MM.1S (cell line): ENCODE results near the gene GAK.

Source experiments
- DNase-seq: peaks from one replicate; pipeline ENCODE4 v3.0.0-alpha.2; 2015
- H2AFZ ChIP-seq: fragments of 300-600 bp; sonication (generic); 2 replicates; pipeline ENCODE4 v1.6.0; 2016; ENCODE audit warnings: antibody characterized with exemption, low read length
- H3F3A ChIP-seq: fragments of 300-600 bp; sonication (generic); 2 replicates; pipeline ENCODE4 v1.6.1; 2016; ENCODE audit warnings: mild to moderate bottlenecking, antibody characterized with exemption, low read length, moderate library complexity, mixed read lengths; ENCODE audit not compliant: insufficient read depth
- H3K27ac ChIP-seq: fragments of 300-600 bp; sonication (generic); 2 replicates; pipeline ENCODE4 v1.5.1; 2016; ENCODE audit warnings: mild to moderate bottlenecking, low read length
- H3K27me3 ChIP-seq: fragments of 300-600 bp; sonication (generic); replicated peaks from 2 replicates; pipeline ENCODE4 v1.6.0; 2016; ENCODE audit warnings: low read length; ENCODE audit not compliant: insufficient read depth
- H3K36me3 ChIP-seq: fragments of 300-600 bp; sonication (generic); replicated peaks from 2 replicates; pipeline ENCODE4 v1.6.1; 2016; ENCODE audit warnings: mild to moderate bottlenecking, low read length, mixed read lengths; ENCODE audit not compliant: insufficient read depth
- H3K4me1 ChIP-seq: fragments of 300-600 bp; sonication (generic); 2 replicates; pipeline ENCODE4 v1.6.1; 2016; ENCODE audit warnings: low read length, mixed read lengths
- H3K4me2 ChIP-seq: fragments of 300-600 bp; sonication (generic); 2 replicates; pipeline ENCODE4 v1.6.0; 2016; ENCODE audit warnings: low read depth, low read length
- H3K4me3 ChIP-seq: fragments of 300-600 bp; sonication (generic); 2 replicates; pipeline ENCODE4 v1.5.1; 2016; ENCODE audit warnings: low read length, mixed read lengths
- H3K79me2 ChIP-seq: fragments of 300-600 bp; sonication (generic); 2 replicates; pipeline ENCODE4 v1.6.1; 2016; ENCODE audit warnings: mixed run types, low read length, mixed read lengths
- H3K9ac ChIP-seq: fragments of 300-600 bp; sonication (generic); 2 replicates; pipeline ENCODE4 v1.6.1; 2016; ENCODE audit warnings: low read length, mixed read lengths
- H3K9me2 ChIP-seq: fragments of 300-600 bp; sonication (generic); replicated peaks from 2 replicates; pipeline ENCODE4 v1.6.1; 2016; ENCODE audit warnings: mild to moderate bottlenecking, low read length, mixed read lengths; ENCODE audit not compliant: insufficient read depth
- H3K9me3 ChIP-seq: fragments of 300-600 bp; sonication (generic); replicated peaks from 2 replicates; pipeline ENCODE4 v1.6.1; 2016; ENCODE audit warnings: mild to moderate bottlenecking, low read length, mixed read lengths; ENCODE audit not compliant: insufficient read depth
- H4K20me1 ChIP-seq: fragments of 300-600 bp; sonication (generic); 2 replicates; pipeline ENCODE4 v1.6.1; 2016; ENCODE audit warnings: mild to moderate bottlenecking, low read length, moderate library complexity, mixed read lengths; ENCODE audit not compliant: insufficient read depth
- CTCF ChIP-seq: fragments of 300-600 bp; sonication (generic); IDR thresholded peaks from 2 replicates; pipeline ENCODE4 v1.5.1; 2016; ENCODE audit warnings: antibody characterized with exemption, low read length, mixed read lengths
- EZH2 ChIP-seq: fragments of 300-600 bp; sonication (generic); optimal IDR thresholded peaks from 2 replicates; pipeline ENCODE3; 2017; ENCODE audit warnings: low read depth, mild to moderate bottlenecking, antibody characterized with exemption, low read length, mixed read lengths
- EZH2phosphoT487 ChIP-seq: fragments of 300-600 bp; sonication (generic); IDR thresholded peaks from 2 replicates; pipeline ENCODE4 v1.6.1; 2018; ENCODE audit warnings: antibody characterized with exemption, low read length

Gene GAK

GRCh38 chr4:952881-953573 lies 20.9 kb upstream of the GAK start:
- H3K9me2 ChIP-seq = no peaks in the 10 kb centered on the region
- no peaks in the 10 kb centered on the region for H3K4me1 ChIP-seq
- no peak overlapping the region for H3K27ac ChIP-seq
- TF ChIP-seq EZH2phosphoT487 (no peak), CTCF (no peak), EZH2 (no peak)
- H3F3A ChIP-seq = no peaks in the 10 kb centered on the region
- no peaks in the 10 kb centered on the region for H4K20me1 ChIP-seq
- DNase-seq = no peak
- H2AFZ ChIP-seq = no peak overlapping the region
- no peaks in the 10 kb centered on the region for H3K36me3 ChIP-seq
- H3K9ac ChIP-seq = no peak overlapping the region
- H3K9me3 ChIP-seq = no peaks in the 10 kb centered on the region
- H3K27me3 ChIP-seq = no peaks in the 10 kb centered on the region
- H3K79me2 ChIP-seq = no peaks in the 10 kb centered on the region
- H3K4me3 ChIP-seq = no peak overlapping the region
- no peak overlapping the region for H3K4me2 ChIP-seq

- no peak overlapping the region for H3K9ac ChIP-seq
- DNase-seq = no peak
Measured at GRCh38 chr4:951594-952468, 19.7 kb upstream of the GAK start.

GRCh38 chr4:951186-951585 lies 19.1 kb upstream of the GAK start:
- no peak for TF ChIP-seq EZH2phosphoT487
- TF ChIP-seq EZH2 = no peak
- TF ChIP-seq CTCF = no peak
- Histone ChIP-seq H3F3A (no peaks in the 10 kb centered on the region), H3K4me2 (no peak overlapping the region), H3K9ac (no peak overlapping the region), H3K9me3 (no peaks in the 10 kb centered on the region), H3K79me2 (no peaks in the 10 kb centered on the region), H3K9me2 (no peaks in the 10 kb centered on the region), H4K20me1 (no peaks in the 10 kb centered on the region), H3K27ac (no peak overlapping the region), H2AFZ (no peak overlapping the region), H3K36me3 (no peaks in the 10 kb centered on the region), H3K27me3 (no peaks in the 10 kb centered on the region), H3K4me1 (no peaks in the 10 kb centered on the region), H3K4me3 (no peak overlapping the region)
- no peak for DNase-seq

More at GRCh38 chr4:951594-952468, 19.7 kb upstream of the GAK start:
- no peak for TF ChIP-seq EZH2
- TF ChIP-seq EZH2phosphoT487 = no peak
- TF ChIP-seq CTCF = no peak
- no peak overlapping the region for H3K4me3 ChIP-seq
- no peak overlapping the region for H3K4me2 ChIP-seq
- no peaks in the 10 kb centered on the region for H3K36me3 ChIP-seq
- H2AFZ ChIP-seq = no peak overlapping the region
- no peaks in the 10 kb centered on the region for H3K9me2 ChIP-seq
- no peak overlapping the region for H3K27ac ChIP-seq
- no peaks in the 10 kb centered on the region for H3K27me3 ChIP-seq
- H3K9me3 ChIP-seq = no peaks in the 10 kb centered on the region
- H3F3A ChIP-seq = no peaks in the 10 kb centered on the region
- H3K4me1 ChIP-seq = no peaks in the 10 kb centered on the region
- no peaks in the 10 kb centered on the region for H4K20me1 ChIP-seq
- H3K79me2 ChIP-seq = no peaks in the 10 kb centered on the region
